KMS-11 (cell line): Measurements from ENCODE around the gene AKAP8L.

Source experiments
- H2AFZ ChIP-seq: fragments of 200-600 bp; sonication (generic); 2 replicates; pipeline ENCODE4 v1.6.1; 2016; ENCODE audit warnings: antibody characterized with exemption, mixed run types, low read depth
- H3K27ac ChIP-seq: fragments of 200-600 bp; sonication (generic); 2 replicates; pipeline ENCODE4 v1.6.1; 2016; ENCODE audit warnings: mild to moderate bottlenecking, mixed run types
- H3K27me3 ChIP-seq: fragments of 200-600 bp; sonication (generic); 2 replicates; pipeline ENCODE4 v1.6.1; 2017; ENCODE audit warnings: mild to moderate bottlenecking, low read depth, mixed run types, moderate library complexity; ENCODE audit not compliant: insufficient read depth
- H3K36me3 ChIP-seq: fragments of 200-600 bp; sonication (generic); 2 replicates; pipeline ENCODE4 v1.6.1; 2017; ENCODE audit warnings: mild to moderate bottlenecking, mixed run types; ENCODE audit not compliant: insufficient read depth
- H3K4me1 ChIP-seq: fragments of 200-600 bp; sonication (generic); 2 replicates; pipeline ENCODE4 v1.6.1; 2016; ENCODE audit warnings: mild to moderate bottlenecking, low read depth, mixed run types; ENCODE audit not compliant: poor library complexity, severe bottlenecking
- H3K4me2 ChIP-seq: fragments of 200-600 bp; sonication (generic); 2 replicates; pipeline ENCODE4 v1.7.0; 2016; ENCODE audit warnings: mild to moderate bottlenecking, mixed run types
- H3K4me3 ChIP-seq: fragments of 200-600 bp; sonication (generic); IDR thresholded peaks from 2 replicates; pipeline ENCODE4 v1.6.1; 2017; ENCODE audit warnings: low read depth, low read length, mixed read lengths; ENCODE audit not compliant: insufficient read depth
- H3K79me2 ChIP-seq: fragments of 200-600 bp; sonication (generic); 2 replicates; pipeline ENCODE4 v1.6.1; 2016; ENCODE audit warnings: low read depth, mixed run types; ENCODE audit not compliant: insufficient read depth
- H3K9ac ChIP-seq: fragments of 200-600 bp; sonication (generic); 2 replicates; pipeline ENCODE4 v1.6.1; 2016; ENCODE audit warnings: mild to moderate bottlenecking, mixed run types
- H4K20me1 ChIP-seq: fragments of 200-600 bp; sonication (generic); 2 replicates; pipeline ENCODE4 v1.6.1; 2016; ENCODE audit warnings: mild to moderate bottlenecking, mixed run types; ENCODE audit not compliant: insufficient read depth
- TF ChIP-seq, protein P1 (sequence below): fragments of 200-600 bp; sonication (generic); conservative IDR thresholded peaks from 2 replicates; pipeline ENCODE4 v1.6.1; 2017; ENCODE audit warnings: low read depth, mild to moderate bottlenecking, antibody characterized with exemption, low read length, moderate library complexity, mixed read lengths

AKAP8L gene

DNA sequence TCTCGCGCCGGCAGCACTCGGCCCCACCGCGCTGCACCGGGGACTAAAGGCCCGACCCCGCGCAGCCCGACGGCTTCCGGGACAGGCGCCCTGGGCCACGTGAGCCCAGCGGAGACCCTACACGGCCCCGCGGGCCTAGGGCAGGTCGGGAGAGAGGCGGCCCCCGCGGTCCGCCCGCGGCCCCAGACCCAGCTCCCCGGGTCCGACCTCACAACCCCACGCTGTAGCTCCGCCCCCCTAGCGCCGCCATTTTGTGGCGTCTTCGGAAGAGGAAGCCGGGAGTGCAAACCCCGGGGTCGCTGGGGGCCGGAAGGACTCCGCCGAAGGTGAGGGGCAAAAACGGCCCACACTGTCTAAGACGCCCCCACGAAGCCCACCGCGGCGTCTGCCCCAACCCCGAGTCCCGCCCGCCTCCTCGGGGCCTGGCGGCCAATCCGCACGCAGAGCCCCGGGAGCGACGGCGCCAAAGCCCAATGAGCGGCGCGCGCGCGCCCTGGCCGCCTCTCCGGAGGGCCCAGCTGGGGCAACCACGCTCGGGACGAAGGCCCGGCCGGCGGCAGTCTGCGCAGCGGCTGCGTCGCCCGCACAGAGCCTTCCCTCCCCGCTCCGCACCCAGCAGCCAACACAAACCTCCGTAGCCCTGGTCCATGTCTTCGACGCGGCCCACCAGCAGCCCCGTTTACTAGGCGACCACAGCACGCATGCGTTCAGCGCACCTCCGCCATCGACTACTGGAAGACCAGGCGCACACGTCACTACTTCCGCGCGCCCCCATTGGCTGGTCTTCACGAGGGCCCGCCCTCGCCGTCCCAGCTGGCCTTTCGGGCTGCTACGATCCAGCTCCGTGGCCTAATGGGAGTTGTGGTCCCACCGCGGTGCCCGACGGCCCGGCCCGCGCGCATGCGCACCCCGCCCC is 39.4 kb downstream of the AKAP8L start, which contains the start of gene AKAP8:
Gene AKAP8, minus strand, starts transcription at position 705 of the 916 bp plus-strand sequence. Its CDS starts 56 bp downstream, at position 649.
- Histone ChIP-seq H3K4me2 (peak within 1 kb of the TSS; percentile 98), H3K4me3 (no peak within 1 kb of the TSS), H3K27ac (peak within 1 kb of the TSS; percentile 100), H3K9ac (peak within 1 kb of the TSS; percentile 99), H3K4me1 (peaks cover 32% of the 10 kb centered on the region), H4K20me1 (no peaks in the 10 kb centered on the region), H3K79me2 (peaks cover 53% of the 10 kb centered on the region), H2AFZ (peak within 1 kb of the TSS; percentile 52), H3K27me3 (no peaks in the 10 kb centered on the region), H3K36me3 (no peaks in the 10 kb centered on the region; the same call in 1 of the 2 replicates)
- TF ChIP-seq, protein P1, sequence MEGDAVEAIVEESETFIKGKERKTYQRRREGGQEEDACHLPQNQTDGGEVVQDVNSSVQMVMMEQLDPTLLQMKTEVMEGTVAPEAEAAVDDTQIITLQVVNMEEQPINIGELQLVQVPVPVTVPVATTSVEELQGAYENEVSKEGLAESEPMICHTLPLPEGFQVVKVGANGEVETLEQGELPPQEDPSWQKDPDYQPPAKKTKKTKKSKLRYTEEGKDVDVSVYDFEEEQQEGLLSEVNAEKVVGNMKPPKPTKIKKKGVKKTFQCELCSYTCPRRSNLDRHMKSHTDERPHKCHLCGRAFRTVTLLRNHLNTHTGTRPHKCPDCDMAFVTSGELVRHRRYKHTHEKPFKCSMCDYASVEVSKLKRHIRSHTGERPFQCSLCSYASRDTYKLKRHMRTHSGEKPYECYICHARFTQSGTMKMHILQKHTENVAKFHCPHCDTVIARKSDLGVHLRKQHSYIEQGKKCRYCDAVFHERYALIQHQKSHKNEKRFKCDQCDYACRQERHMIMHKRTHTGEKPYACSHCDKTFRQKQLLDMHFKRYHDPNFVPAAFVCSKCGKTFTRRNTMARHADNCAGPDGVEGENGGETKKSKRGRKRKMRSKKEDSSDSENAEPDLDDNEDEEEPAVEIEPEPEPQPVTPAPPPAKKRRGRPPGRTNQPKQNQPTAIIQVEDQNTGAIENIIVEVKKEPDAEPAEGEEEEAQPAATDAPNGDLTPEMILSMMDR: no peak

DNA sequence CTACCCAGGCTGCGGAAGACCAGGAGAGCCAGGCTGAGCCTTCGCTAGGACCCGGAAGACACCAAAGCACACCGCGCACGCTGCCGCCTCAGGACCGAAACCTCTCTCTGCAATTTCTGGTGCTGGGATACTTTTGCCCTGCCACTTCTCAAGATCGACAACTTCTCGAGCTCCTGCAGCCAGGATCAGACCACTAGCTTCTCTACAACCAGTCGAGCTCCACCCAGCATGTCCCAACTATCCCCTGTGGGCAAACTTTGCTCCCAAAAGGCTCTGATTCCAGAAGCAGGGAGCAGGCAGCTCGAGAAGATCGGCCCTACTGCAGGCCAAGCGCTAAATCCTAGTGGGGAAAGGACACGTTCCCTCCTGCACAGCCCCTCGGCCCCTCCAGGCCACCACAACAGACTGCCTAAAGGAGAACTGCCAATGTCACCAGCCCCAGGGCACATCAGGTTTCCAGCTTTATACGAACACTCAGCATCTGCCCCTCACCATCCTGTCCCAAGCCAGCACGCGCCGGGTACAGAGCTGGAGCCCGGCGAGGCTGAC is 40.2 kb downstream of the AKAP8L start:
- peaks cover 32% of the 10 kb centered on the region for H3K4me1 ChIP-seq
- TF ChIP-seq, protein P1: no peak
- no peaks in the 10 kb centered on the region; the same call in 1 of the 2 replicates for H3K36me3 ChIP-seq
- peaks cover 61% of the 10 kb centered on the region for H3K79me2 ChIP-seq
- no peaks in the 10 kb centered on the region for H4K20me1 ChIP-seq
- H3K27me3 ChIP-seq: no peaks in the 10 kb centered on the region
- H3K4me3 ChIP-seq: no peak overlapping the region
- H3K9ac ChIP-seq: peak overlapping the region; percentile 99
- peak overlapping the region; percentile 100 for H3K27ac ChIP-seq
- H2AFZ ChIP-seq: peak overlapping the region; percentile 52
- H3K4me2 ChIP-seq: peak overlapping the region; percentile 98

DNA sequence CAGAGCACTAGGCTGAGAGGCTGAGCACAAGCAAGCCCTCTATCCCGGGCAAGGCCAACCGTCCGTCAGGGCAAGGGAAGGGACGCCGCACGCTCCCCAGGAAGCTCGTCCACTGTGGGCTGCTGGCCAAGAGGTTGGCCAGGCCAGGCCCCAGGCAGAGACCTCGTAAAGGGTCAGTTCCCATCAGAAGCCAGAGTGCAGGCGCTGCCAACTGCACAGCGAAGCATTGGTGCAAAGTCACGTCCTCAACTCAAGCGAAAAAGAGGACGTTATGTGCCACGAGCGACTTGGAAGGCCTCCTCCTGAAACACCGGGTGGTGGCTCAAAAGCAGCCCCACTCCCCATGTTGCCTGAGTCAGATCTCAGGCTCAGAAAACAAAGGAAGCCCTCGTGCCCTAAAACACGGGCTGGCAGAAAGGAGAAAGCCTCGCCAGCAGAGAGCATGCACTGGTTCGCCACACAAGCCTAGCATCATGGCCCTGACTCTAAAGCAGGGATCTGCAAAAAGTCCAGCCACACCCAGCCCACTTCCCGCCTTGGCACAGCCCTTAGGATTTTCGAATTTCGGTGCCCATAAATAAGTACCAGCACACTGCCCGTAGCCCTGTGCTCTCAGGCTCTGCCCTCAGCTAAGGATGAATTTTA is 43.9 kb downstream of the AKAP8L start:
- H3K36me3 ChIP-seq: no peaks in the 10 kb centered on the region; the same call in 1 of the 2 replicates
- H3K27ac ChIP-seq: no peak overlapping the region
- H2AFZ ChIP-seq: no peak overlapping the region
- H3K79me2 ChIP-seq: peaks cover 72% of the 10 kb centered on the region
- peaks cover 14% of the 10 kb centered on the region for H3K4me1 ChIP-seq
- H3K4me3 ChIP-seq: no peak overlapping the region
- H3K9ac ChIP-seq: no peak overlapping the region
- no peak overlapping the region for H3K4me2 ChIP-seq
- TF ChIP-seq, protein P1: no peak
- no peaks in the 10 kb centered on the region for H3K27me3 ChIP-seq
- no peaks in the 10 kb centered on the region for H4K20me1 ChIP-seq

DNA sequence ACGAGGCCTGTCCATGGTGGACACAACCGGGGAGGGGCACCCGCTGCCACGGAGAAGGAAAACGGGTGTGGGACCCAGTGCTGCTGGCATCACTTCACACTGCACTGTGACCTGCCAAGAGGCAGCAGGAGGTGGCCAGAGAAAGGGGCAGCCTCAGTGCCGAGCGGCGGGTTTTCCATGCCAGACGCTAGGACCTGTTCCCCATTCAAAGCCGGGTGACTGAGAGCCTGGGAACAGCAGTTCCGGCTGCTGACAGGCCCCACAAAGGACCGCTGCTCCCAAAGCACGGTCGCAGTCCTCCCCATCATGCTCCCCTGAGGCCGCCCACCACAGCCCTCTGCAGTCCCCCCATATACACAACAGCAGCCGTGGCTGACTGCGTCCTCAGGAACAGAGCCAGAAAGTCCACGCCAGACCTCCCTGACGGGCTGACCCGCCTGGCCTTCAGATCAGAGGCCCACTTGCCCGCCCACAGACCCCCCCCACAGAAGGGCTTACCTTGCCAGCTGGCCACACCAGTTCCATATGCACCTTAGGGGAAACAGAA is 44.6 kb downstream of the AKAP8L start:
- TF ChIP-seq, protein P1: no peak
- peaks cover 72% of the 10 kb centered on the region for H3K79me2 ChIP-seq
- H2AFZ ChIP-seq: no peak overlapping the region
- H3K36me3 ChIP-seq: no peaks in the 10 kb centered on the region; the same call in 1 of the 2 replicates
- H4K20me1 ChIP-seq: no peaks in the 10 kb centered on the region
- no peak overlapping the region for H3K4me2 ChIP-seq
- H3K4me3 ChIP-seq: no peak overlapping the region
- H3K9ac ChIP-seq: no peak overlapping the region
- H3K4me1 ChIP-seq: peaks cover 14% of the 10 kb centered on the region
- no peak overlapping the region for H3K27ac ChIP-seq
- no peaks in the 10 kb centered on the region for H3K27me3 ChIP-seq
